Measurements from ENCODE around the gene EGLN2.
A peak's percentile ranks its signal among the peaks of the same experiment; 100 is the strongest.
"Not testable (repeated sequence)": the region's sequence is repeated elsewhere in the genome, so short reads cannot be mapped to it uniquely, and the experiment has no call there.

The EGLN2 gene

DNA sequence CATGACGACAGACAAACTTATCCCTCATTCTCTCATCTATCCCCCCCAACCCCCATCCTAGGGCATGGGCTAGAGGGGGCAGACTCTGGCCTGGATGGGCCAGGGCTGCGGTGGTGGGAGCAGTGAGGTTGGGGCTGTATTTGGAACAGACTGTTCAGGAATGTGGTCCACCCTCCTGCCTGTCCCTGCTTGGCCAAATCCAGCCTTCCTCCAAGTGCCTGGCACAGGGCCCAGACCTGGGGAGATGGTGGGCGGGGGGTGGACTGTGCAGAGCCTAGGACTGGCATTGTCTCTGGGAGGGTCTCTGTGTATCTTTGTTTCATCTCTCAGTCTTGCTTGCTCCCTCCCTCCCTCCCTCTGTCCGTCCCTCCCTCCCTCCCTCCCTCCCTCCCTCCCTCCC, 14.2 kb downstream of the EGLN2 start:
- H3K36me3 ChIP-seq (ENCODE audit: insufficient read depth, low read length), result peaks cover 18% of the 10 kb centered on the region

DNA sequence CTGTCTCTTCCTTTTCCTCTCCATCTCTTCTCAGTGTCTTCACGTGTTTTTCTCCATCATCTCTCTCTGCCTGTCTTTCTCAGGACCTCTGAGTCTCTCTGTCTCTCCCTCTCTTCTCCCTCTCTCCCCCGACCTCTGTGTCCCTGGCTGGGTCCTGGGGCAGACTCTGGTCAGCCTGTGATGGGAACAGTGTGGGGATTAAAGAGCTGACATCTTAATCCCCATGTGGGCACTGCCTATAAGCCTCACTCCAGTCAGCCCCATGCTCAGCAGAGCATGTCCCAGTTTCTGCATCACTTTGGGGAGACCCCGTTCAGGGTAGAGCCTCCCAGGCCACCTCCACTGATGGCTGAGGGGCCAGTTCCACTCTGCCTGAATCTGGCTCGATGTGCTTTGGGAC, 16.2 kb downstream of the EGLN2 start:
- Histone ChIP-seq H3K9me3 (replicated peaks; ENCODE audit: low read length) (no peaks in the 10 kb centered on the region), H3K9ac (ENCODE audit: low read depth, low read length) (no peak overlapping the region), H3K27me3 (ENCODE audit: control insufficient read depth, insufficient read depth, low read length) (no peaks in the 10 kb centered on the region), H3K4me1 (ENCODE audit: control insufficient read depth, insufficient read depth, low read length) (peaks cover 27% of the 10 kb centered on the region), H3K4me2 (ENCODE audit: low read length) (no peak overlapping the region), H3K36me3 (ENCODE audit: insufficient read depth, low read length) (no peaks in the 10 kb centered on the region), H3K4me3 (ENCODE audit: low read length) (no peak overlapping the region)

More for the DNA sequence above, 14.2 kb downstream of the EGLN2 start:
- Histone ChIP-seq H3K27me3 (ENCODE audit: control insufficient read depth, insufficient read depth, low read length) (no peaks in the 10 kb centered on the region), H3K4me2 (ENCODE audit: low read length) (no peak overlapping the region), H3K4me3 (ENCODE audit: low read length) (no peak overlapping the region), H3K9me3 (replicated peaks; ENCODE audit: low read length) (no peaks in the 10 kb centered on the region), H3K4me1 (ENCODE audit: control insufficient read depth, insufficient read depth, low read length) (peaks cover 19% of the 10 kb centered on the region), H3K9ac (ENCODE audit: low read depth, low read length) (no peak overlapping the region)

DNA sequence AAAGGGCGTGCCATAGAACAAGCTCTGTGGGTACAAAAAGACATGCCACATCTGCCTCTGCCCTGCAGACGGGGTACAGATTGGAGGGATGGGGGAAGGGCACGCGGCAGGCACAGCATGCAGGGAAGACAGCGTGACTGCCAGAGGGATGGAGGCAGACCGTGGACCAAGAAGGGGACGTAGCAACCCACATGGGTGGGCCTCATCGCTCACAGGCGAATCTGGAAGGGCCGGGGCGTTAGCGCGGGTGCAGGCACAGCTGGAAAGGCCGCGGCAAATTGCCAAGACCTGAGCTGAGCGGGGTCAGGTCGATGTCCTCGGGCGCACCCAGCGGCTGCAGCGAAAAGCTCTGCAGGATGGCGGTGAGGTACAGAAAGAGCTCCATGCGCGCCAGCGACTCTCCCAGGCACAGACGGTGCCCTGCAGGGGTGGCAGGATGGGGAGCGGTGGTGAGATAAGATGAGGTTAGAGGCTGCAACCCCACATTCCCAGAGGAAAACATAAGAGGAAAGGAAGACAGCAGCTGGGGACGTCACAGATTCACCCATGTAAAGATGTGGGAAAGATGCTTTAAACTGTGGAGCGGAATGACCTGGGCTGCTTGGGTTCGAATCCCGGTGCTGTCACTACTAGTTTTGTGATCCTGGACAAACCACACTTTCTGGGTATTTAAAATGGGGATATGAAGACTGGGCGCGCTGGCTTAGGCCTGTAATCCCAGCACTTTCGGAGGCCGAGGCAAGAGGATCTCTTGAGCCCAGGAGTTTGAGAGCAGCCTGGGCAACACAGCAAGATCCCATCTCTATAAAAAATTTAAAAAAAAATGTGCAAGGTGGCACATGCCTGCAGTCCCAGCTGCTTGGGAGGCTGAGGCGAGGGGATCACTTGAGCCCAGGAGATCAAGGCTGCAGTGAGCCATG, 19.7 kb downstream of the EGLN2 start:
- H3K4me3 ChIP-seq (ENCODE audit: low read length), result peak overlapping the region; percentile 65
- not testable (repeated sequence) for H3K27me3 ChIP-seq (ENCODE audit: control insufficient read depth, insufficient read depth, low read length); H3K4me1 ChIP-seq (ENCODE audit: control insufficient read depth, insufficient read depth, low read length); H3K9me3 ChIP-seq (replicated peaks; ENCODE audit: low read length); H3K9ac ChIP-seq (ENCODE audit: low read depth, low read length); H3K36me3 ChIP-seq (ENCODE audit: insufficient read depth, low read length)
- peak overlapping the region; percentile 92 for H3K4me2 ChIP-seq (ENCODE audit: low read length)

DNA sequence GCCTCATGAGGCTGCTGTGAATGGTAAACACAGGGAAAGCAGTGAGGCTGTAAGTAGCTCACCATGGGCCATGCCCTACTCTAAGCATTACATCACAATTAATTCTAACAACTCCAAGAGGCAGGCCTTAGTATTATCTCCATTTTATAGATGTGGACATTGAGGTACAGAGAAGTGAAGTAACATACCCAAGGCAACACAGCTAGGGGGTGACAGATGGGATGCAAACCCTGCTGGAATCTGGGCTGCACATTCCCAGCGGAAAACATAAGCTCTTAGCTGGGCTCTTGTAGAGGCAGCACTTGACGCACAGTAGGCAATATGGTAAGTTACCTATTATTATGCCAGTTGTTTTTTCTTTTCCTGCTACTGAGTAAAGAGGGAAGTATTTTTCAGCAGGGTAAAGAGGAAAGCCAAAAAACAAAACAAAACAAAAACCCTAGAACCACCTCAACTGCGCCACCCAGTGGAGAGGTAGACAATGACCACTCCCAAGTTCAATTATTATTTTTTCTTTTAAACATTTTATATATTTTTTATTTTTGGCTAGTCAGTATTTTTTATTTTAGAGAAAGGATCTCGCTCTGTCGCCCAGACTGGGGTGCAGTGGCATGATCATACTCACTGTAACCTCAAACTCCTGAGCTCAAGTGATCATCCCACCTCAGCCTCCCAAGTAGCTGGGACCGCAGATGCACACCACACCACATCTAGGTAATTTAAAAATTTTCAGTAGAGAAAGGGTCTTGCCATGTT, 20.7 kb downstream of the EGLN2 start:
- not testable (repeated sequence) for H3K4me2 ChIP-seq (ENCODE audit: low read length); H3K27me3 ChIP-seq (ENCODE audit: control insufficient read depth, insufficient read depth, low read length); H3K4me3 ChIP-seq (ENCODE audit: low read length); H3K4me1 ChIP-seq (ENCODE audit: control insufficient read depth, insufficient read depth, low read length); H3K9ac ChIP-seq (ENCODE audit: low read depth, low read length); H3K9me3 ChIP-seq (replicated peaks; ENCODE audit: low read length); H3K36me3 ChIP-seq (ENCODE audit: insufficient read depth, low read length)

DNA sequence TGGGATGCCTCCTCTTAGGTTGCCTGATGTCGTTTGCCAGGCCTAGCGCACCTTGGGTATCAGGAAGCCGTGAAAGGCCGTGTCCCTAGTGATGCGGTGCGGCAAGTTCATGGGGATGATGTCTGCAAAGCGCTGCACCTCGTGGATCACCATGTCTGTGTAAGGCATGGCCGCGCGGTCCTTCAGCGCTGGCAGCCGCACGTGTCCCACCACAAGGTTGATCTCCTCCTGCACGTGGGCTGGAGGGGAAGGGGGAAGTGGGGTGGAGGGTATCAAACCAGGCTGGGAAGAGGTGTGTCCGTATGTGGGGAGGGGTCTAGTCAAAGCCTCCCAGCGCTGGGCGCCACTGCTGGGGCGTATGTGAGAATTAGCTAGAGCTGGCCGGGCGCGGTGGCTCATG, 23.2 kb downstream of the EGLN2 start:
- peaks cover 9% of the 10 kb centered on the region for H3K4me1 ChIP-seq (ENCODE audit: control insufficient read depth, insufficient read depth, low read length)
- H3K27me3 ChIP-seq (ENCODE audit: control insufficient read depth, insufficient read depth, low read length), result no peaks in the 10 kb centered on the region
- no peak overlapping the region for H3K9ac ChIP-seq (ENCODE audit: low read depth, low read length)
- no peak overlapping the region for H3K4me2 ChIP-seq (ENCODE audit: low read length)
- H3K9me3 ChIP-seq (replicated peaks; ENCODE audit: low read length), result no peaks in the 10 kb centered on the region
- peaks cover 6% of the 10 kb centered on the region for H3K36me3 ChIP-seq (ENCODE audit: insufficient read depth, low read length)
- no peak overlapping the region for H3K4me3 ChIP-seq (ENCODE audit: low read length)

DNA sequence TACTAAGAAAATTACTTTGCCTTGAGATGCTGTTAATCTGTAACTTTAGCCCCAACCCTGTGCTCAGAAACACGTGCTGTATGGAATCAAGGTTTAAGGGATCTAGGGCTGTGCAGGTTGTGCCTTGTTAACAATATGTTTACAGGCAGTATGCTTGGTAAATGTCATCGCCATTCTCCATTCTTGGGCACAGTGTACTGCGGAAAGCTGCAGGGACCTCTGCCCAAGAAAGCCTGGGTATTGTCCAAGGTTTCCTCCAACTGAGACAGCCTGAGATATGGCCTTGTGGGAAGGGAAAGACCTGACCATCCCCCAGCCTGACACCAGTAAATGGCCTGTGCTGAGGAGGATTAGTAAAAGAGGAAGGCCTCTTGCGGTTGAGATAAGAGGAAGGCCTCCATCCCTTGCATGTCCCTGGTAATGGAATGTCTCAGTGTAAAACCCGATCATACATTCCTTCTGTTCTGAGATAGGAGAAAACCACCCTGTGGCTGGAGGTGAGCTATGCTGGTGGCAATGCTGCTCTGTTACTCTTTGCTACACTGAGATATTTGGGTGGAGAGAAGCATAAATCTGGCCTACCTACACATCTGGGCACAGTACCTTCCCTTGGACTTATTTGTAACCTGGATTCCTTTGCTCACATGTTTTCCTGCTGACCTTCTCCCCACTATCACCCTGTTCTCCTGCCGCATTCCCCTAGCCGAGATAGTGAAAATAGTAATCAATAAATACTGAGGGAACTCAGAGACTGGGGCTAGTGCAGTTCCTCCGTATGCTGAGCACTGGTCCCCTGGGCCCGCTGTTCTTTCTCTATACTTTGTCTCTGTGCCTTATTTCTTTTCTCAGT, 23.9 kb downstream of the EGLN2 start:
- H3K36me3 ChIP-seq (ENCODE audit: insufficient read depth, low read length); H3K4me2 ChIP-seq (ENCODE audit: low read length); H3K4me3 ChIP-seq (ENCODE audit: low read length); H3K4me1 ChIP-seq (ENCODE audit: control insufficient read depth, insufficient read depth, low read length); H3K9ac ChIP-seq (ENCODE audit: low read depth, low read length); H3K27me3 ChIP-seq (ENCODE audit: control insufficient read depth, insufficient read depth, low read length); H3K9me3 ChIP-seq (replicated peaks; ENCODE audit: low read length): not testable (repeated sequence)

DNA sequence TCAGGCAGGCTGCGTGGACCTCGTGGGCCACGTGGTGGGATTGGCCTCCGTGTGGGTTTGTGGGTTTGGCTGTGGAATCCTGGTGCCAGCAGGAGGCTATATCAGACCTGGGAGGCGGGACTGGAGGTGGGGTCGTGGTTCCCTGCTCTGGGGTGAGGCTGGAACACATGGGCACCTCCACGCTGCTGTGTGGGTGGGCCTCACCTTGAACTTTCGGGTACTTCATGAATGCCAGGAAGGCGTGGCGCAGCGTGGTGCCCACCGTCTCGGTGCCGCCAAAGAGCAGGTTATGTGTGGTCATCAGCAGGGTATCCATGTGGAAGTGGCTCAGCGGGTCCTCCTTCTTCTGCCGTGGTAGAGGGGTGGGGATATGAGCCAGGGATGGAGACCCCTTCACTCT, 25.9 kb downstream of the EGLN2 start:
- not testable (repeated sequence) for H3K9ac ChIP-seq (ENCODE audit: low read depth, low read length); H3K4me2 ChIP-seq (ENCODE audit: low read length); H3K36me3 ChIP-seq (ENCODE audit: insufficient read depth, low read length); H3K4me3 ChIP-seq (ENCODE audit: low read length); H3K4me1 ChIP-seq (ENCODE audit: control insufficient read depth, insufficient read depth, low read length); H3K27me3 ChIP-seq (ENCODE audit: control insufficient read depth, insufficient read depth, low read length); H3K9me3 ChIP-seq (replicated peaks; ENCODE audit: low read length)

DNA sequence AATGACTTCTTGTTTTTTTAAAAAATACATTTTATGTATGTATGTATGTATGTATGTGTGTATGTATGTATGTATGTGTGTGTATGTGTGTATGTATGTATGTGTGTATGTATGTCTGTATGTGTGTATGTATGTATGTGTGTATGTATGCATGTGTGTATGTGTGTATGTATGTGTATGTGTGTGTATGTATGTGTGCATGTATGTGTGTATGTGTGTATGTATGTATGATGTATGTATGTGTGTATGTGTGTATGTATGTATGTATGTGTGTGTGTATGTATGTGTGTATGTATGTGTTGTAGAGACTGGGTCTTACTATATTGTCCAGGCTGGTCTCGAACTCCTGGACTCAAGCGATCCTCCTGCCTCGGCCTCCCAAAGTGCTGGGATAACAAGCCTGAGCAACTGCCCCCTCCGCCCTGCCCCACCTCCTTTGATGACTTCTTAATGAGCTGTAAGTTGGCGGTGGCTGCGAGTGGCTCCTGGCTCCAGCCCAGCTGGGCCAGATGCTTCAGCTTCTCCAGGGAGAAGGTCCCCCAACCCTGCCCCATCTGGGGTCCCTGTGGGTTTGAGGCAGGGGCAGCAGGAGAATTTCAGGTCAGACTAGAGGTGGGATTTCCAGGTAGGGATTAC, 26.6 kb downstream of the EGLN2 start:
- not testable (repeated sequence) for H3K4me1 ChIP-seq (ENCODE audit: control insufficient read depth, insufficient read depth, low read length); H3K27me3 ChIP-seq (ENCODE audit: control insufficient read depth, insufficient read depth, low read length); H3K9ac ChIP-seq (ENCODE audit: low read depth, low read length); H3K36me3 ChIP-seq (ENCODE audit: insufficient read depth, low read length); H3K9me3 ChIP-seq (replicated peaks; ENCODE audit: low read length); H3K4me2 ChIP-seq (ENCODE audit: low read length); H3K4me3 ChIP-seq (ENCODE audit: low read length)

DNA sequence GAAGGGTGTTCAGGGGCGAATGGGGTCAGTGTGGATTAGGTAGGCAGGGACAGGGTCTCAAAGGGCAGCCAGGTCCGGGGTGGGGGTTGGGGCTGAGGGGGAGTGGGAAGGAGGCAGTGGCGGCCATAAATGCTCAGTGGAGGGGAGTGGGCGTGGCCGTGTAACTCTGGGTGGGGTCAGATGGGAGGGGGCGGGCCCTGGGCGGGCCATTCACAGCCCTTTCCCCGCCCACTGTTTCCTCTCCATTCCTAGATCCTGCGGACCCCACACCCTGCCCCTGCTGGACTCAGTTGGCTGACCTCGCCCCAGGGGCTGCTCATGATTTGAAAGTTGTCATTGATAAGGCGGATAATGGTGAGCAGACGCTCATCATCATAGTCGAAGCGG, 27.3 kb downstream of the EGLN2 start:
- H3K36me3 ChIP-seq (ENCODE audit: insufficient read depth, low read length); H3K9ac ChIP-seq (ENCODE audit: low read depth, low read length); H3K27me3 ChIP-seq (ENCODE audit: control insufficient read depth, insufficient read depth, low read length); H3K4me1 ChIP-seq (ENCODE audit: control insufficient read depth, insufficient read depth, low read length); H3K4me2 ChIP-seq (ENCODE audit: low read length); H3K4me3 ChIP-seq (ENCODE audit: low read length); H3K9me3 ChIP-seq (replicated peaks; ENCODE audit: low read length): not testable (repeated sequence)

DNA sequence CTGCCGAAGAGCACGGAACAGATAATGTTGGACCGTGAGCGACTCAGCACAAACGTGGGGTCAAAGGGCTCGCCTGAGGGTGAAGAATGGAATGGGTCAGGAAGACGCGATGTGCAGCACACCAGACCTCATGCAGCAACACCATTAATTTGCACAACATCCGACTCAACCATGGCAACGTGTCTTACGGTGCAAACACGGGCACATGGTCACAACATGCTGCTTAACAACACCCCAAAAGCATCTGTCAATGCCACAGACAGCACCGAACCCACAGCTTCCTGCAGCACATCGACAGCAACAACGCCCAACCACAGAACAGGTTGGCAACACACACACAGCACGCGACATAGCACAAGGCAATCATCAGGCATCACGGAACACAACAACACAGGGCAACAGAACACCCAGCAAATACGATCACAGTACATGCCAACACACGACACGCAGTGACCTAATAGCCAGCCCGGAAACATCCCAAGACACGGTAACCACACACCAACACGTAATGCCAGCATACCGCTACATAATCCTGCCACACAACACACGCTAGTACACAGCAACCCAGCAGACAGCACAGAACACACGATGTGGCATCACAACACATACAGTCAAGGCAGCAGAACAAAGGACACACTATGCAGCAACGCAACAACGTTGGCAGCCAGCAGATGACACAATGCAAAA, 27.9 kb downstream of the EGLN2 start:
- H3K9ac ChIP-seq (ENCODE audit: low read depth, low read length); H3K4me1 ChIP-seq (ENCODE audit: control insufficient read depth, insufficient read depth, low read length); H3K27me3 ChIP-seq (ENCODE audit: control insufficient read depth, insufficient read depth, low read length); H3K4me3 ChIP-seq (ENCODE audit: low read length); H3K9me3 ChIP-seq (replicated peaks; ENCODE audit: low read length); H3K36me3 ChIP-seq (ENCODE audit: insufficient read depth, low read length); H3K4me2 ChIP-seq (ENCODE audit: low read length): not testable (repeated sequence)
